GM04504 (cell line): Measurements from ENCODE around the gene KLHL20.
"Not testable (repeated sequence)": the region's sequence is repeated elsewhere in the genome, so short reads cannot be mapped to it uniquely, and the experiment has no call there.

Source experiments
- DNase-seq: peaks from one replicate; pipeline ENCODE4 v3.0.0-alpha.2; 2012; ENCODE audit warnings: low read depth

The KLHL20 gene

GRCh38 chr1:173714759-173715537, at the start of gene KLHL20:
Gene KLHL20, plus strand, starts transcription at chr1:173714981. Its CDS starts 1,063 bp downstream, at chr1:173716044.
- DNase-seq = peak; percentile 76

GRCh38 chr1:173666646-173667045, 48.1 kb upstream of the KLHL20 start:
- no peak for DNase-seq

GRCh38 chr1:173669491-173669941, 45.3 kb upstream of the KLHL20 start, which contains the start of gene ANKRD45:
Gene ANKRD45, minus strand, starts transcription at chr1:173669851. Its CDS starts 10,433 bp downstream, at chr1:173659418.
- no peak for DNase-seq

- DNase-seq = not testable (repeated sequence)
Observed at GRCh38 chr1:173674496-173674895, 40.3 kb upstream of the KLHL20 start.

- DNase-seq = not testable (repeated sequence)
Observed at GRCh38 chr1:173680152-173680551, 34.6 kb upstream of the KLHL20 start.

GRCh38 chr1:173682184-173682583, 32.6 kb upstream of the KLHL20 start:
- no peak for DNase-seq

- not testable (repeated sequence) for DNase-seq
Observed at GRCh38 chr1:173683838-173684237, 30.9 kb upstream of the KLHL20 start.

GRCh38 chr1:173685121-173685520, 29.7 kb upstream of the KLHL20 start:
- not testable (repeated sequence) for DNase-seq

- no peak for DNase-seq
Observed at GRCh38 chr1:173688300-173688699, 26.5 kb upstream of the KLHL20 start.

GRCh38 chr1:173693238-173693637, 21.5 kb upstream of the KLHL20 start:
- DNase-seq = no peak

GRCh38 chr1:173701299-173701698, 13.5 kb upstream of the KLHL20 start:
- not testable (repeated sequence) for DNase-seq

GRCh38 chr1:173702736-173703135, 12.0 kb upstream of the KLHL20 start:
- no peak for DNase-seq

GRCh38 chr1:173705117-173705516, 9.7 kb upstream of the KLHL20 start:
- DNase-seq = no peak

- DNase-seq = no peak
Observed at GRCh38 chr1:173708787-173709186, 6.0 kb upstream of the KLHL20 start.

- no peak for DNase-seq
Observed at GRCh38 chr1:173714441-173714758, 381 bp upstream of the KLHL20 start.

GRCh38 chr1:173715538-173715844, 710 bp downstream of the KLHL20 start:
- no peak for DNase-seq

GRCh38 chr1:173717238-173717637, 2.5 kb downstream of the KLHL20 start:
- no peak for DNase-seq

GRCh38 chr1:173731331-173731730, 16.6 kb downstream of the KLHL20 start:
- not testable (repeated sequence) for DNase-seq

- no peak for DNase-seq
Observed at GRCh38 chr1:173733912-173734311, 19.1 kb downstream of the KLHL20 start.

- DNase-seq = not testable (repeated sequence)
Observed at GRCh38 chr1:173736104-173736503, 21.3 kb downstream of the KLHL20 start.

- DNase-seq = no peak
Observed at GRCh38 chr1:173742203-173742886, 27.6 kb downstream of the KLHL20 start.

- no peak for DNase-seq
Observed at GRCh38 chr1:173744651-173745050, 29.9 kb downstream of the KLHL20 start.

GRCh38 chr1:173749137-173749536, 34.4 kb downstream of the KLHL20 start:
- no peak for DNase-seq
